Psoas muscle (tissue), 8 donors: ENCODE measurements around the gene SLC35F4. TPM values are rescaled to one million over a fixed set of nuclear protein-coding genes. Genes with fewer than 3 reads are reported as not detected.

ENCODE experiments used
- ATAC-seq, 4 donors: fragments of 200-7000 bp; cut with Tn5 transposase; one replicate each; pipeline ENCODE4 v1.9.1; 2020; ENCODE audit warnings: moderate library complexity in 3 of 4, mild to moderate bottlenecking in 2 of 4
- DNase-seq, 2 donors: peaks; one replicate each; pipeline ENCODE4 v3.0.0-alpha.2; 2020
- H3K27ac ChIP-seq: fragments of 200-600 bp; one replicate; pipeline ENCODE4 v1.8.0; 2022
- H3K27me3 ChIP-seq, 3 donors: fragments of 200-600 bp in 1 of 3; one replicate each; pipeline versions ENCODE4 v1.6.1 to v1.8.0; 2013 to 2022; ENCODE audit warnings: low read length in 2 of 3, mild to moderate bottlenecking in 2 of 3, moderate library complexity in 1 of 3; ENCODE audit not compliant: insufficient read depth in 3 of 3
- H3K36me3 ChIP-seq, 2 donors: fragments of 200-600 bp in 1 of 2; one replicate each; pipeline versions ENCODE4 v1.6.1 to v1.8.0; 2013 to 2022; ENCODE audit warnings: low read depth in 1 of 2, mild to moderate bottlenecking in 1 of 2, moderate library complexity in 1 of 2; ENCODE audit not compliant: insufficient read depth in 1 of 2
- H3K4me1 ChIP-seq: fragments of 200-600 bp; one replicate; pipeline ENCODE4 v1.8.0; 2022
- H3K4me3 ChIP-seq: fragments of 200-600 bp; one replicate; pipeline ENCODE4 v1.8.0; 2022; ENCODE audit warnings: mild to moderate bottlenecking
- H3K9me3 ChIP-seq: fragments of 200-600 bp; one replicate; pipeline ENCODE4 v1.8.0; 2022
- WGBS, 3 donors: extraction: QIAGEN DNeasy Blood & Tissue Kit; methylation state at CpG; one replicate each; pipeline versions ENCODE4 v1.1.6 to v1.1.7; 2013; 5-methylcytosine and 5-hydroxymethylcytosine counted together
- intact Hi-C, 2 donors: fragments of 100-400 bp; cut with DNase I; formaldehyde crosslinking; loops; one replicate each; pipeline versions ENCODE4 v1.11.0 to v1.14.2; 2022
- polyA plus RNA-seq, 3 donors: library from polyadenylated mRNA; stranded (reverse); fragments of 200-250 nt; gene quantifications; one replicate each; pipeline ENCODE4 v1.2.3, GENCODE V29; 2013
- total RNA-seq, 4 donors: library from RNA; stranded (reverse); fragmentation: NEBNext Ultra II Directional in 2 of 4; extraction: Animal tissue kit (Norgen Biotek cat#: 25700) in 2 of 4; gene quantifications; one replicate each; pipeline versions ENCODE4 v1.2.1 to v1.2.4, GENCODE V29; 2021 to 2023
- TF ChIP-seq, protein P1 (sequence below): fragments of 200-600 bp; IDR thresholded peaks from one replicate; pipeline ENCODE4 v1.8.0; 2022; ENCODE audit warnings: antibody characterized with exemption
- donor health status: healthy with polysubstance abuse.
- donor health status: DM: no; HTN: no; CAD: no; lungs with moderate emphysema.
- donor health status: Bipolar disorder and iron deficiency.
- donor health status: healthy.
- donor health status: DM: yes; HTN: yes; CAD: no.
- donor health status: DM: no; HTN: no; CAD: no.
- donor health status: DM: no; HTN: no; CAD: no.
- donor health status: DM: yes; HTN: yes; CAD: no.

SLC35F4 gene
- total and polyA plus RNA-seq, 7 donors, result not detected

DNA sequence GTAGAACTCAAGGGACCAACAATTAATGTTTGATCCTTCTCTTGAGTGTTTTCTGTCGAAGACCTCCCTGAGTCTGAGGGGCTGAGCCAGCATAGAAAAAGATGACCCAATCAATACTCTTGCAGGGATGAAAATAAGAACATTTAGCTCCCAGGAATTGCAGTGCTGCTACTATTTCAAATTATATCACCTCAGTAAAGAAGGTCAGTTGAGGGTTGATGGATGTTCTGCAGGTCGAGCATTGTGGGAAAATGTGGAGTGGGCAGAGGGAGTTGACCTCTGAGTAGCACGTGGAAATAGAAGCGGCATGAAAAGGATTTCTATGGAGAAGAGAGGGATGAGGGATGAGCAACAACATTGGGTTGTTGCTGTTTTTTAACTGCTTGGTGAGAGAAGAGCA, 297.3 kb downstream of the SLC35F4 start:
- intact Hi-C loops, result no loop called here
- no peaks in the 10 kb centered on the region for H3K27me3 ChIP-seq
- H3K36me3 ChIP-seq, result no peaks in the 10 kb centered on the region
- ATAC-seq, result no peak
- no peak for DNase-seq
- H3K4me1 ChIP-seq, result no peaks in the 10 kb centered on the region
- H3K27ac ChIP-seq, result no peak overlapping the region
- no peak overlapping the region for H3K4me3 ChIP-seq
- no peaks in the 10 kb centered on the region for H3K9me3 ChIP-seq
- TF ChIP-seq, protein P1, sequence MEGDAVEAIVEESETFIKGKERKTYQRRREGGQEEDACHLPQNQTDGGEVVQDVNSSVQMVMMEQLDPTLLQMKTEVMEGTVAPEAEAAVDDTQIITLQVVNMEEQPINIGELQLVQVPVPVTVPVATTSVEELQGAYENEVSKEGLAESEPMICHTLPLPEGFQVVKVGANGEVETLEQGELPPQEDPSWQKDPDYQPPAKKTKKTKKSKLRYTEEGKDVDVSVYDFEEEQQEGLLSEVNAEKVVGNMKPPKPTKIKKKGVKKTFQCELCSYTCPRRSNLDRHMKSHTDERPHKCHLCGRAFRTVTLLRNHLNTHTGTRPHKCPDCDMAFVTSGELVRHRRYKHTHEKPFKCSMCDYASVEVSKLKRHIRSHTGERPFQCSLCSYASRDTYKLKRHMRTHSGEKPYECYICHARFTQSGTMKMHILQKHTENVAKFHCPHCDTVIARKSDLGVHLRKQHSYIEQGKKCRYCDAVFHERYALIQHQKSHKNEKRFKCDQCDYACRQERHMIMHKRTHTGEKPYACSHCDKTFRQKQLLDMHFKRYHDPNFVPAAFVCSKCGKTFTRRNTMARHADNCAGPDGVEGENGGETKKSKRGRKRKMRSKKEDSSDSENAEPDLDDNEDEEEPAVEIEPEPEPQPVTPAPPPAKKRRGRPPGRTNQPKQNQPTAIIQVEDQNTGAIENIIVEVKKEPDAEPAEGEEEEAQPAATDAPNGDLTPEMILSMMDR, result no peak
- 77 to 79% (median 79%) methylated on average over 4 of the region's 4 CpGs for WGBS, 3 donors

DNA sequence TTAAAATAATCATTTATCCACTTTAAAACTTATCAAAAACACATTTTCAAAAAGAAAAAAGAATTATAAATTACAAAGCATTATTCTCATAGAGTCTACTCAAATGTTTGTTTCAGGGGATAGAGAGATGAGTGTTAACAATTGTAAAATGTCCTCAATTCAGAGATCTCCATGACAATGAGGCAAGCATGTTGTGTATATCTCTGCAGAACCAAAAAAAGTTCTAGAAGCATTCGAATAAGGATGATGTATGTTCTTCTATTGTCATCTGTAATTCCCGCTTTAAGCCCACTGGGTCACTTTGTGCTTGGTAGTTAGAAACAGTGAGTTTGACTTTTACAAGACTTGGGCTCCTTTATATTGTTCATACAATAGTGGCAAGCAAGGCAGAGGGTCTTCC, 298.7 kb downstream of the SLC35F4 start:
- Histone ChIP-seq H3K9me3 (no peaks in the 10 kb centered on the region), H3K36me3 (no peaks in the 10 kb centered on the region), H3K27ac (no peak overlapping the region), H3K4me1 (no peaks in the 10 kb centered on the region), H3K27me3 (no peaks in the 10 kb centered on the region), H3K4me3 (no peak overlapping the region)
- intact Hi-C loops, result no loop called here
- ATAC-seq (no peak), DNase-seq (no peak)
- WGBS, 3 donors, result 90 to 97% (median 94%) methylated on average over 2 of the region's 2 CpGs
- TF ChIP-seq, protein P1, result no peak

DNA sequence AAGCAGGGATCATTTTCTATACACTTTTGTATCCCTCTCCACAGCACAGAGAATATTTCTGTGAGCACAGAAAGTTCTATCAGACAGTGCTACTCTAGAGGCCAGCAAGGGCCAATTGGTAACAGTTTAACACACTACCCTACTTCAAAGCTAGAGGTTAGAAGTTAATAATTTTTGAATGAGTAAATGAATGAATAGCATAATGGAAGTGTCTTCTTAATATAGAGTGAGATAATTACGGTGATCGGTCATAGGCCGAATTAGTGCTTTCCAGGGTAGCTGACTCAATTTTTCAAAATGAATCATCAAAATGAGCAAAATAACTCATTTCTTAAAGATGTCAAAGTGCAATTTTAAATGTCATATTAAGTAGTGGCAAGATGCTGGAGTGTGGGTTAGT, 305.2 kb downstream of the SLC35F4 start:
- intact Hi-C loops, result no loop called here
- Histone ChIP-seq H3K27me3 (no peaks in the 10 kb centered on the region), H3K9me3 (no peaks in the 10 kb centered on the region), H3K4me3 (no peak overlapping the region), H3K4me1 (no peaks in the 10 kb centered on the region), H3K27ac (no peak overlapping the region), H3K36me3 (no peaks in the 10 kb centered on the region)
- WGBS, 3 donors, result 95 to 99% (median 97%) methylated on average over 3 of the region's 3 CpGs
- TF ChIP-seq, protein P1, result no peak
- DNase-seq, result no peak
- no peak for ATAC-seq

DNA sequence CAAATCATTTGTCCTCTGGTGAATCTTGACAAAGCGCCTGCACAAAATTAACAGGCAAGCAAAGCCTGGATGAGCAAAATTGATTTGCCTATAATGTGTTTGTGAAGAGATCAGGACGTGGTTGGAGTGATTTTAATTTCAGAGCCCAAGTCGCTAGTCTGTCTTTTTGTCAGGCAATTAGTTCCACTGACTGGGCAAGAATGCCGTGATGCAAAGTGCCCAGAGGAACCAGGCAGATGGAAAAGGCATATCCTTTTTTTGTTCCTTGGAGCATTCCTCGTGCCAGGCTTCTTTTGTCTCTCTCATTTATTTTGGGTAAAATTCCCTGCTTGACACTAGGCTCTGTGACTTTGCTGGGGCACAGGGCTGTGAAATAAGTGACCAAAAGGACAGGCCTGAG, 306.3 kb downstream of the SLC35F4 start:
- TF ChIP-seq, protein P1, result no peak
- 37 to 47% (median 44%) methylated on average over 5 of the region's 5 CpGs for WGBS, 3 donors
- Histone ChIP-seq H3K4me1 (no peaks in the 10 kb centered on the region), H3K36me3 (no peaks in the 10 kb centered on the region), H3K27me3 (no peaks in the 10 kb centered on the region), H3K9me3 (no peaks in the 10 kb centered on the region), H3K4me3 (no peak overlapping the region), H3K27ac (no peak overlapping the region)
- intact Hi-C loops, result no loop called here
- ATAC-seq, result no peak
- DNase-seq, result no peak

DNA sequence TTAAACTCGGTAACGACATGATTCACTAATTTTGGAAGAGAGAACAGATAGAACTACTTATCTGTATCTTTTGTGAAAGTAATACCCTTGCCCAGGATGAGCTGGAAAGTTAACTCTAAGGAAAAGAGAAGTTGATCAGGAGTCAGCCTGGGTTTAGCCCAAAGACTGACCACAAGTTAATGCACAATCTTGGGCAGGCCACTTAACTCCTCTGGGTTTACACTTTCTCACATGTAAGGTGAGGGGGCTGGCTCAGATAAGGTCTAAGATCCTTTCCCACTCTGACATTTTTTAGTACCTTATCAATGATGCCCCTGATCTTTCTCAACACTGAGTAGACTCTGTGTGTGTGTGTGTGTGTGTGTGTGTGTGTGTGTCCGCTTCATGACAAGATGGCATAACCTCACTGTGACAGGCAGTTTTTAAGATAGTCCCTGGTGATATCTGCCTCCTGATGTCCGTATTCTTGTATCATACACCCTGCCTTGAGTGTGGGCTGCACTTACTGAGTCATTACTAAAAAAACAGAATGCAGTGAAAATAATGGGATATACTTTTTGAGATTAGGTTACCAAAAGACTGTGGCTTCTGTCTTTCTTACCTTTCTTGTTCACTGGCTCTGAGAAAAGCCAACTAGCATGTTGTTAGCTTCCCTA, 316.0 kb downstream of the SLC35F4 start:
- Histone ChIP-seq H3K4me3 (no peak overlapping the region), H3K9me3 (peaks cover 5% of the 10 kb centered on the region), H3K27ac (no peak overlapping the region), H3K36me3 (no peaks in the 10 kb centered on the region), H3K27me3 (no peaks in the 10 kb centered on the region), H3K4me1 (no peaks in the 10 kb centered on the region)
- TF ChIP-seq, protein P1, result no peak
- intact Hi-C loops, result no loop called here
- DNase-seq (no peak), ATAC-seq (no peak)
- 82 to 86% (median 85%) methylated on average over 4 of the region's 4 CpGs for WGBS, 3 donors
